Activated naive CD8-positive, alpha-beta T cell (primary cell): ENCODE measurements around the gene ANXA8.
"Not testable (repeated sequence)": the region's sequence is repeated elsewhere in the genome, so short reads cannot be mapped to it uniquely, and the experiment has no call there.

ENCODE experiments used
- H3K27ac Mint-ChIP-seq: one replicate; pipeline ENCODE4 v1.8.0; 2021; ENCODE audit warnings: mixed read lengths
- H3K27me3 Mint-ChIP-seq: one replicate; pipeline ENCODE4 v1.8.0; 2021; ENCODE audit warnings: mixed read lengths
- H3K36me3 Mint-ChIP-seq: one replicate; pipeline ENCODE4 v1.8.0; 2021; ENCODE audit warnings: mixed read lengths
- H3K4me1 Mint-ChIP-seq: one replicate; pipeline ENCODE4 v1.8.0; 2021; ENCODE audit warnings: low read depth, mixed read lengths
- H3K4me3 Mint-ChIP-seq: one replicate; pipeline ENCODE4 v1.8.0; 2021; ENCODE audit warnings: mild to moderate bottlenecking, mixed read lengths
- H3K9me3 Mint-ChIP-seq: one replicate; pipeline ENCODE4 v1.8.0; 2021; ENCODE audit warnings: low read depth, mixed read lengths

The ANXA8 gene, protein sequence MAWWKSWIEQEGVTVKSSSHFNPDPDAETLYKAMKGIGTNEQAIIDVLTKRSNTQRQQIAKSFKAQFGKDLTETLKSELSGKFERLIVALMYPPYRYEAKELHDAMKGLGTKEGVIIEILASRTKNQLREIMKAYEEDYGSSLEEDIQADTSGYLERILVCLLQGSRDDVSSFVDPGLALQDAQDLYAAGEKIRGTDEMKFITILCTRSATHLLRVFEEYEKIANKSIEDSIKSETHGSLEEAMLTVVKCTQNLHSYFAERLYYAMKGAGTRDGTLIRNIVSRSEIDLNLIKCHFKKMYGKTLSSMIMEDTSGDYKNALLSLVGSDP

DNA sequence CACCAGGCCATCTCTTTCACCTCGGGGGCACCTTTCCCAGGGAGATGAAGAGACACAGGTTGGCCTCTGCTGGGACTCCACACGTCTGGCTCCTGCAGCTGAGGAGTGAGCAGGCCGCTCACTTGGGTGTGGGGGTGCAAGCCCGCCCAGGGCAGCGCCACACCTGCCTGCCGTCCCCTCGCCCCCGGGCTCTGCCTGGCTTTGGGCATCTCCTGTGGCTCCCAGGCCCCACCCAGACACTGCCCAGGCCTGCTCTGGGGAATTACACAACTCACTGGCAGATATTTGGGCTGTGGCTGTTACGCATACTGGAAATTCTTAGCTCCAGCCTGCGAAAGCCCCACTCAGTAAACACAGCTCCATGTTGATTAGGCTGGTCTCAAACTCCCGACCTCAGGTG, at the start of gene ANXA8:
Gene ANXA8, minus strand, starts transcription at position 193 of the 400 bp plus-strand sequence. Its CDS starts 182 bp downstream, at position 11.
- not testable (repeated sequence) for H3K9me3 Mint-ChIP-seq, H3K27ac Mint-ChIP-seq

GRCh38 chr10:47523475-47523874, 39.6 kb upstream of the ANXA8 start, which contains the start of gene AGAP9:
TSS of gene AGAP9 (minus strand) at chr10:47523638. CDS start at chr10:47523526, 112 bp downstream.
- not testable (repeated sequence) for H3K27ac Mint-ChIP-seq, H3K36me3 Mint-ChIP-seq, H3K27me3 Mint-ChIP-seq, H3K9me3 Mint-ChIP-seq, H3K4me1 Mint-ChIP-seq, H3K4me3 Mint-ChIP-seq

More for the DNA sequence above, at the start of gene ANXA8:
- H3K4me1 Mint-ChIP-seq, H3K4me3 Mint-ChIP-seq, H3K27me3 Mint-ChIP-seq, H3K36me3 Mint-ChIP-seq: not testable (repeated sequence)

- not testable (repeated sequence) for H3K36me3 Mint-ChIP-seq, H3K4me1 Mint-ChIP-seq, H3K9me3 Mint-ChIP-seq, H3K27me3 Mint-ChIP-seq, H3K4me3 Mint-ChIP-seq, H3K27ac Mint-ChIP-seq
These were observed 18.4 kb upstream of the ANXA8 start for GRCh38 chr10:47502313-47502712.

DNA sequence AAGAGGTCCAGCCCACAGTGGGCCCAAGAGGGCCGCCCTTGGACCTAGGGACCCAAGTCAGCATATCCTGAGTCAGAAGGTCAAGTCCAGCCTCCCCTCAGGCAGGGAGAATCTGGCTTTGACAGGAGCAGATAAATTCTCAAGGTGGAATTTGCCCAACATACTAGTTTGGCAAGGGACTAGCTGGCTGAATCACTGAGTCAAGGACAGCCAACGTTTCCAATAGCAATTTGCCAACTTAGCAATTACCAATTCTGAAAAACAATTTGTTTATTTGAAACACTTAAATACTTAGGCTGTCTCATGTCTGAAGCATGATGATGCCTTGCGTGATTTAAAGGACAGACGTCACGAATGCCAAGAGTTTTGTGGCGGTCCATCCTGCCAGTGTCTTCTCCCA, 10.3 kb upstream of the ANXA8 start:
- H3K4me3 Mint-ChIP-seq, H3K9me3 Mint-ChIP-seq, H3K4me1 Mint-ChIP-seq, H3K27ac Mint-ChIP-seq, H3K36me3 Mint-ChIP-seq, H3K27me3 Mint-ChIP-seq: not testable (repeated sequence)

- not testable (repeated sequence) for H3K36me3 Mint-ChIP-seq, H3K27ac Mint-ChIP-seq, H3K4me1 Mint-ChIP-seq, H3K27me3 Mint-ChIP-seq, H3K4me3 Mint-ChIP-seq, H3K9me3 Mint-ChIP-seq
These were observed 7.7 kb upstream of the ANXA8 start, which contains the start of gene FAM25G for GRCh38 chr10:47491600-47491999. TSS of gene FAM25G (minus strand) at chr10:47491700. CDS start at chr10:47491674, 26 bp downstream.

DNA sequence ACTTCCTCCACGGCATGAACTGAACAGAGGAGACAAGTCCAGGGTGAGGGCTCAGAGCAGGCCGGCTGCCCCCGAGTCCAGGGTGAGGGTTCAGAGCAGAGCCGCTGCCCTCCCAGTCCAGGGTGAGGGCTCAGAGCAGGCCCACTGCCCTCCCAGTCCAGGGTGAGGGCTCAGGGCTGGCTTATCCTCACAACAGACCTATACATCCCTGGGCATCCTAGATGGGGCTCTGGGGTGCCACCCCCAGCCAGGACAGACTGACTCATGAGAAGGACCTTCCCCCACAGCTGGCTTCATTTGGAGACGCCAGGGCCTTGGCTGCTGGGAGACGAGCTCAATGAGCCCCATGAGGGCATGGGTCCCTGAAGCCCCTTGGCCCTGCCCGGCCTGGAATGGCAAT, 5.7 kb upstream of the ANXA8 start:
- not testable (repeated sequence) for H3K4me1 Mint-ChIP-seq, H3K27me3 Mint-ChIP-seq, H3K4me3 Mint-ChIP-seq, H3K27ac Mint-ChIP-seq, H3K36me3 Mint-ChIP-seq, H3K9me3 Mint-ChIP-seq

GRCh38 chr10:47485943-47486342, 2.0 kb upstream of the ANXA8 start:
- H3K36me3 Mint-ChIP-seq, H3K4me1 Mint-ChIP-seq, H3K4me3 Mint-ChIP-seq, H3K27me3 Mint-ChIP-seq, H3K9me3 Mint-ChIP-seq, H3K27ac Mint-ChIP-seq: not testable (repeated sequence)

GRCh38 chr10:47484786-47485185, 871 bp upstream of the ANXA8 start:
- not testable (repeated sequence) for H3K36me3 Mint-ChIP-seq

DNA sequence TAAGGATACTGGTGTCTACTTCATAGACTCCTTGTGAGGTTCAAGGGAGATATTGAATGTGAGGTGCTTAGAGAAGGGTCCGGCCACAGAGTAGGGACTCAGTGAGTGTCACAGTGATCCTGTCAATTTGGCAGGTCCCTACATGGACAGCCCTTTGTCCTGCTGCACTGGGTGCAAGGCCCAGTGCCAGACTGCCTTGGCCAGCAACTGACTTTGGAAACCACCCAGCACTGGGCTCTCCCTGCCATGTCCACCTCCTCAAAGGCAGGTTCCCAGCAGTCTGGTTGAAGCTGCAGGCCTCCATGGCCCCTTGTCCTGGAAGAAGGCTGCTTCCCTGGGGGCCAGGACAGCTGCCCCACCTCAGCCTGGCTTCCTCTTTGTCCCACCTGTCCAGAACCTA, 1.5 kb downstream of the ANXA8 start:
- H3K9me3 Mint-ChIP-seq, H3K36me3 Mint-ChIP-seq, H3K27me3 Mint-ChIP-seq, H3K4me1 Mint-ChIP-seq, H3K4me3 Mint-ChIP-seq, H3K27ac Mint-ChIP-seq: not testable (repeated sequence)

More at GRCh38 chr10:47484786-47485185, 871 bp upstream of the ANXA8 start:
- not testable (repeated sequence) for H3K9me3 Mint-ChIP-seq, H3K27me3 Mint-ChIP-seq, H3K27ac Mint-ChIP-seq, H3K4me3 Mint-ChIP-seq, H3K4me1 Mint-ChIP-seq

DNA sequence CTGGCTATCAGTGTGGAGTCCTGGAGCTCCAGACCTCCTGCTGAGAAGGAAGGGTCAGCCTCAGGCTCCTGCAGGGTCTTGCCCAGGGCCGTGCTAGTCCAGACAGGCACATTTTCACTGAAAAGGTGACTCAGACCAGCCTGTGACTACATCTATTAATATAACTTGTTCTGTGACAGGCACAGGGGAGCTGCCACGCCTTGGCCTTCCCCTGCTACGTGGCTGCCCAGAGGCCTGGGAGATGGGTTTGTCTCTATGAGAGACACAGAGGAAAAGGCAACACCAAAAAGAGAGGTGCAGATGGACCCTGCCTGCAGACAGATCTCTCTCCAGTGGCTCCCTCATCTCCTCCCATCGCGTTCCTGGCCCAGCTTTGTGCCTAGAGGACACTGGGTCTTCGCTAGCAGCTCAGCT, 2.1 kb downstream of the ANXA8 start:
- H3K36me3 Mint-ChIP-seq, H3K4me1 Mint-ChIP-seq, H3K4me3 Mint-ChIP-seq, H3K27me3 Mint-ChIP-seq, H3K9me3 Mint-ChIP-seq, H3K27ac Mint-ChIP-seq: not testable (repeated sequence)

GRCh38 chr10:47481182-47481766, 2.6 kb downstream of the ANXA8 start:
- H3K4me3 Mint-ChIP-seq, H3K27me3 Mint-ChIP-seq, H3K27ac Mint-ChIP-seq, H3K4me1 Mint-ChIP-seq, H3K9me3 Mint-ChIP-seq, H3K36me3 Mint-ChIP-seq: not testable (repeated sequence)

- H3K36me3 Mint-ChIP-seq, H3K4me3 Mint-ChIP-seq, H3K9me3 Mint-ChIP-seq, H3K4me1 Mint-ChIP-seq, H3K27ac Mint-ChIP-seq, H3K27me3 Mint-ChIP-seq: not testable (repeated sequence)
These were observed 3.8 kb downstream of the ANXA8 start for GRCh38 chr10:47480133-47480532.

DNA sequence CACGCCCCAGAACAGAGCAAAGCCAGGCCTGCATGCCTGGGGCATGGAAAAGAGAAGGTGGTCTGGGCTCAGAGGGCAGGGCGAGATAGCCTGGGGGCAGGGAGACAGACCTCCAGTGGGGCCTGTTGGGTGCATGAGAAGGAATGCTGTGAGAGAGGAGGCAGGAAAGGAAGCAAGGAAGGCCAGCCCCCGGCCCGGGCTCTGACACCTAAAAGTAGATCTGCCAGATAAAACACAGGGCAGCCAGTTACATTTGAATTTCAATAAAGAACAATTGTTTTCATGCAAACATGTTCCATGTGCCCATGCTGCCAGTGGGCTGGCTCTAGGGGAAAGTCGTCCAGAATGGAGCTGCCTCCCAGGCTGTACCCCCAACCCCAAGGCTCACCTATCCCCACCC, 5.8 kb downstream of the ANXA8 start:
- H3K27me3 Mint-ChIP-seq, H3K4me3 Mint-ChIP-seq, H3K9me3 Mint-ChIP-seq, H3K27ac Mint-ChIP-seq, H3K36me3 Mint-ChIP-seq, H3K4me1 Mint-ChIP-seq: not testable (repeated sequence)

GRCh38 chr10:47477078-47477477, 6.8 kb downstream of the ANXA8 start:
- not testable (repeated sequence) for H3K4me3 Mint-ChIP-seq, H3K9me3 Mint-ChIP-seq, H3K27ac Mint-ChIP-seq, H3K27me3 Mint-ChIP-seq, H3K36me3 Mint-ChIP-seq, H3K4me1 Mint-ChIP-seq

DNA sequence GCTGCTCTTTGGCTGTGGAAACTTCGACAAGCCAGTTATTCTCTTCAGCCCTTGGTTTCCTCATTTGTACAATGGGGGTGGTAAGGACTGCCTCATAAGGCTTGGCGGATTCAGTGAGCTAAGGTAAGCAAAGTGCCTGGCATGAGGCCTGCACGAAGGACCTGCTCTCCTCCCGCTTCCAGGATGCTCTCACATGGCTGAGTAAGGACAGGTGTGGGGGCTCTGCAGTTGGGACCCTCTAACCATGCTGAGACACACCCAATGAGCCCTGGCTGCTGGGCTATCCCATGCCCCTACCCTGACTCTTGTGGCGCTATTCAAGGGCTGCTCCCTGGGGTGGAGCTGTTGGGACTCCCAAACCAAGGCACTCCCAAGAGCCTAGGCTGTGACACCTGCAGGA, 8.8 kb downstream of the ANXA8 start:
- H3K4me1 Mint-ChIP-seq, H3K9me3 Mint-ChIP-seq, H3K36me3 Mint-ChIP-seq, H3K27me3 Mint-ChIP-seq, H3K4me3 Mint-ChIP-seq, H3K27ac Mint-ChIP-seq: not testable (repeated sequence)

DNA sequence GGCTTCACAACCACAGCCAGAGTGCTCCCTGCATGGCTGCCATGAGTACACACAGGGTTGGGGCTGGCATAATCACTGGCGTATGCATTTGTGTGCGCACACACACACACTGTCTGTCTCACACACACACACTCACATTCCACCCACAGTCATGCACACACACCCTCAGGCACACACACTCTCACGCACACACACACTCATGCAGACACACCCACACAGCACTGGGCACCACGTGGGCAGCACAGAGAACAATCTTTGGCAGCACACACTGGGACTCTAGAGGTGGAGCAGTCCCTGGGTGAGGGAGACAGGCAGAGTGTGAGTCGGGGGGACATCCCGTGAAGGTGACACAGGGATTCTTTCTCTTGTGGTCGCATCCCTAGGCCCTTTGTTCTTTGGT, 10.4 kb downstream of the ANXA8 start:
- not testable (repeated sequence) for H3K9me3 Mint-ChIP-seq, H3K4me3 Mint-ChIP-seq, H3K27me3 Mint-ChIP-seq, H3K27ac Mint-ChIP-seq, H3K36me3 Mint-ChIP-seq, H3K4me1 Mint-ChIP-seq
